ENCODE measurements around the gene LRRC73. TPM values are rescaled to one million over a fixed set of nuclear protein-coding genes. Genes with fewer than 3 reads are reported as not detected.

Gene LRRC73
- total and polyA plus RNA-seq, 9 of the 15 experiments (the other 6 are each of a cell fraction or from before 2014, with no cell fraction given), result 0.07 to 0.55 (median 0.16) TPM; not detected in 3

GRCh38 chr6:43544461-43544860, 34.3 kb upstream of the LRRC73 start:
- no peak overlapping the region for H2AFZ ChIP-seq (ENCODE audit: low read depth, low read length)
- no peaks in the 10 kb centered on the region for H4K20me1 ChIP-seq (replicated peaks; ENCODE audit: control insufficient read depth, insufficient read depth, low read length)
- in situ Hi-C loops (cut with MboI), result no loop called here
- H3K9ac ChIP-seq (ENCODE audit: insufficient read depth in 1 of 2, low read depth in 2 of 2, low read length in 2 of 2), result no peak overlapping the region
- no peak overlapping the region for H3K4me2 ChIP-seq (ENCODE audit: insufficient read depth, low read length)
- H3K9me3 ChIP-seq (replicated peaks; ENCODE audit: control insufficient read depth, insufficient read depth, low read depth, low read length), result no peaks in the 10 kb centered on the region
- BruUV-seq (replicated peaks), result no TSS peak
- no peaks in the 10 kb centered on the region for H3K27me3 ChIP-seq (ENCODE audit: control insufficient read depth in 2 of 2, insufficient read depth in 2 of 2, low read length in 2 of 2)
- H3K36me3 ChIP-seq (ENCODE audit: control insufficient read depth, insufficient read depth, low read length), result peaks cover 94% of the 10 kb centered on the region
- ChIA-PET POLR2A (interaction anchor here (1.1 to 3.9 kb wide), 4 partner anchors 12 to 86 kb away, joined by 3 to 14 read pairs (median 5); partner anchors contain the start of gene LRRC73), CTCF (ENCODE audit: low intra/inter-chr PET ratio) (no interaction called here)
- H3K27ac ChIP-seq (ENCODE audit: extremely low read depth, low read depth, low read length), result no peak overlapping the region
- FAIRE-seq (no peak), ATAC-seq (no peak), DNase-seq (ENCODE audit: extremely low read depth in 1 of 4, low spot score in 3 of 4) (no peak)
- WGBS (ENCODE audit: insufficient coverage, low coverage, missing lambda C conversion rate), result 91% methylated on average over 4 of the region's 4 CpGs
- H3K79me2 ChIP-seq (ENCODE audit: control insufficient read depth, insufficient read depth, low read length), result 0 out of 3 replicates have a peak, but pooled peaks cover 2% of the 10 kb centered on the region
- no peak overlapping the region for H3K4me3 ChIP-seq
- TF ChIP-seq SRSF3 (IDR thresholded peaks at IDR 0.05; ENCODE audit: insufficient read depth, low read length), result no peak
- TF ChIP-seq BACH1 (tag; IDR thresholded peaks at IDR 0.05), result no peak
- TF ChIP-seq NKRF (IDR thresholded peaks at IDR 0.05; ENCODE audit: borderline replicate concordance), result no peak
- TF ChIP-seq PKNOX1 (IDR thresholded peaks at IDR 0.05), result no peak
- no peak for TF ChIP-seq RNF219 (CRISPR knock-in tag; IDR thresholded peaks at IDR 0.05)
- intact Hi-C loops (cut with micrococcal nuclease), result no loop called here
- H3K9me1 ChIP-seq (ENCODE audit: control insufficient read depth, insufficient read depth, low read length), result no peaks in the 10 kb centered on the region
- no peaks in the 10 kb centered on the region for H3K4me1 ChIP-seq (replicated peaks in 1 of 2; ENCODE audit: control insufficient read depth in 2 of 2, insufficient read depth in 2 of 2, low read length in 2 of 2)

Measured in K562 (cell line).